Tibial nerve (tissue), 4 donors: ENCODE data around the gene RASAL2.

Source experiments
- CTCF ChIP-seq, 5 experiments: fragments of 200-600 bp in 3 of 5; fragments of 450-650 bp in 2 of 5; sonication (generic) in 3 of 5; IDR thresholded peaks; one replicate each; pipeline ENCODE4 v1.5.1; 2016 to 2019; ENCODE audit warnings: antibody characterized with exemption in 5 of 5, mild to moderate bottlenecking in 3 of 5, moderate library complexity in 2 of 5
- EP300 ChIP-seq, 2 donors: sonication (generic); formaldehyde crosslinking; IDR thresholded peaks; one replicate each; pipeline ENCODE4 v1.6.1; 2017; ENCODE audit warnings: antibody characterized with exemption in 2 of 2, mild to moderate bottlenecking in 1 of 2
- POLR2A ChIP-seq, 2 donors: fragments of 450-650 bp; IDR thresholded peaks; one replicate each; pipeline ENCODE4 v1.6.1; 2017; ENCODE audit warnings: antibody characterized with exemption in 2 of 2, mild to moderate bottlenecking in 2 of 2, moderate library complexity in 2 of 2

DNA sequence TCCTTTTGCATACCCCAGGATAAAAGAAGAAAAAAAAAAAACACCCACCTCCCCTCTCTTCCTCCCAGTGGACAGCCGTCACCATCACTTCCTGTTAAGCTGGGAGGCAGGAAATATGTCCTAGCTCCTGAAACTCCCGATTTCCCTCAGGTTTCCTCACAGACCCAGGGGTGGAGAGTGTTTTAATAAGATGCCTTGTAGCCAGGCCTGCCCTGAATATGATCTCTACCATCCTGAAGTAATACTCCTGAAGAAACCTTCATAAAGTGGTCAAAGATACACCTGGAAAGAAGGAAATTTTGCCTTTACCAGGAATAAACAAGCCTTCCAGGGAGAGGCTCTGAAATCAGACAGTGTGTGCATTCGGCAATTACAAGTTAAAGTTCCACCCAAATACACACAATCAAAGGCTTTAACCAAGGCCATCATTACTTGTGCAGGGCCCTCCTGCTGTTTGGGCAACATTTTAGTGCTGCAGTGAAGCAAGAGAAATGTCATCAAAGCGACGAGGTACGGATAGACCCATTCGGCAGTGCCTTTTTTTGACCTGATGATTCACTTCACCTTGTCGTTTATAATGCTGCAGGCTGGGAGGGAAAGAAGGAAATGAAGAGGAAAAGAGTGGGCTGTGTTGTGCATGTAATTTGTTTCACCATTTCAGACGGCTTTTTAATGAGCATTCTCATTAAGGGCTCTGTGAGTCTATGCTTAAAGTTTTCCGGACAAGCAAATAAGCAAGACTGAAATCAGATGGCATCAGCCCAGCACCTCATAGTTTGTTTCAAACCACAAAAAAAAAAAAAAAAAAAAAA, 41.0 kb upstream of the RASAL2 start:
- TF ChIP-seq CTCF (IDR thresholded peaks at IDR 0.05) (no peak), POLR2A (IDR thresholded peaks at IDR 0.05) (no peak), EP300 (IDR thresholded peaks at IDR 0.05) (no peak)
